ENCODE data around the gene PDIA6.

PDIA6 gene, protein sequence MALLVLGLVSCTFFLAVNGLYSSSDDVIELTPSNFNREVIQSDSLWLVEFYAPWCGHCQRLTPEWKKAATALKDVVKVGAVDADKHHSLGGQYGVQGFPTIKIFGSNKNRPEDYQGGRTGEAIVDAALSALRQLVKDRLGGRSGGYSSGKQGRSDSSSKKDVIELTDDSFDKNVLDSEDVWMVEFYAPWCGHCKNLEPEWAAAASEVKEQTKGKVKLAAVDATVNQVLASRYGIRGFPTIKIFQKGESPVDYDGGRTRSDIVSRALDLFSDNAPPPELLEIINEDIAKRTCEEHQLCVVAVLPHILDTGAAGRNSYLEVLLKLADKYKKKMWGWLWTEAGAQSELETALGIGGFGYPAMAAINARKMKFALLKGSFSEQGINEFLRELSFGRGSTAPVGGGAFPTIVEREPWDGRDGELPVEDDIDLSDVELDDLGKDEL

DNA sequence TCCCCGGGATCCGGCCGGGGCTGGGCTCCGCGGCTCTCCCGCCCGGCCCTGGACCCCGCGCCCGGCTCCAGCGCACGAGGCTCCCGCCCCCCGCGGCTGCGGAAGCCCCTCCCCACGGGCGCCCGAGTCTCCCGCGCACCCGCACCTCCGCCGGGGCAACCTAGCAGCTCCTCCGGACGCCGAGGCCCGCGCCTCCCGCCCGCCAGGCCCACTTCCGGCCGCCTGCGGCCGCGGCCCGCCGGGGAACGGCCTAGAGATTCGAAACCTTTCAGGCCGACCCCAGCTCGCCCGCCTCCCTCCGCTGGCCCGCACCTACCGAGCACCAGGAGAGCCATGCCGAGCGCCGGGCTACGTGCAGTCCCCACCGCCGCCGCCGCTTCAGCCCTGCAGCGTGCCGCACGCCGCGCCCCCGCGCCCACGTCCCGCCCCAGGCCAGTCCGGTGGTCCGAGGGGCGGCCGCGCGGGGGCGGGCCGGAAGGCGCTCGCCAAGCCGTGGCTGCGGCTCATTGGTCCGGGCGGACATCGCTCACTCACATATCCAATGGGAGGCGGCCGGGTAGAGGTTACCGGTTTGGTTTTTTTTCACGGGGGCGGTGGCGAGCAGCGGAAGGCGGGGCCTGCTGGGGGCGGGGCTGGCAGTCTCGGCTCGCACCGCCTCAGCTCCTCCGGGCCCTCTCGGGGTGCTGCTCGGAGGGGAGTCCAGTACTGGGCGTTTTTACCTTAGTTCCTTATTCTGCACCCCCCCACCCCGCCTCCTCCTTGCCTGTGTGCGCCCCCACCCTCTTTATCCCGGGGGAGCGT is at the start of gene PDIA6:
Gene PDIA6 (minus strand): TSS at position 424 of the 801 bp plus-strand sequence. CDS start 89 bp downstream, at position 335.
- peak; percentile 95 to 96 for DNase-seq
- peak; percentile 92 for ATAC-seq
- Mint-ChIP-seq H3K9me3 (no peaks in the 10 kb centered on the region), H3K4me1 (peaks cover 40% of the 10 kb centered on the region), H3K4me3 (peak within 1 kb of the TSS; percentile 86 to 90), H3K27ac (peak within 1 kb of the TSS; percentile 94 to 96), H3K27me3 (peaks cover 2% of the 10 kb centered on the region)

DNA sequence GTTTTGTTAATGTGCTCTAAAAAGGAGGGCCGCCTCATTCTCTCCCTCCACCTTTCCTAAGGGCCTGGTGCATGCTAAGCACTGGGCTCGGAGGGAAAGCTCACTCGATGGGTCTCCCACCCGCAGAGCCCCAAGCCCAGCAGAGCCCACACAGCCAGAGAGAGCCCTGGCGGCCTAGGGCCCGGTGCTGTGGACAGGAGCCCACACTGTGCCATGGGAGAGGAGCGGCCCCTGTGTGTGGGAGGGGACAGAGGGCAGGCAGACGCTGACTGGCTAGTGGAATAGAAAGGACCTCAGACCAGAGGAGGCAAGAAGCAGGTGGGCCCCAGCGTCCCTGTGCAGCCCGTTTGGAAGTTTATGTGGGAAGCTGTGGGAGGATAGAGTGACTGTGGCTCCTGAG is 49.7 kb upstream of the PDIA6 start:
- H3K4me3 Mint-ChIP-seq = no peak overlapping the region

DNA sequence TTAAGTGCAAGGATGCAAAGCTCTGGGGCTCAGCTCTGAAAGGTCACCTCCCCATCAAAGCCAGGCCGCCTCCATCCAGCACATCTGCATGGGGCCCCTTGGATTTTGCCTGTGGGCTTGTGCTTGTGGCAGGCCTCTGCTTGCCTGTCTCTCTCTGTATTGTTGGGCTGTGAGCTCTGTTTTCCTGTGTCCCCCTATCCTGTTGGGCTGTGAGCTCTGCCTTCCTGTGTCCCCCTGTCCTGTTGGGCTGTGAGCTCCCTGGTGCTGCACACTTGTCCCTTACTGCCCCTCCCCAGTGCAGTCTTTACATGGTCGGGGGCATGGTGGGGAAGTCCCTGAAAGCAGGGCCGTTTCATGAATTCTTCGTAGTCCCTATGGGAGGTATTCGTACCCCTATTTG is 49.2 kb upstream of the PDIA6 start:
- DNase-seq = no peak
- Mint-ChIP-seq H3K27ac (no peak overlapping the region), H3K4me1 (peaks cover 24% of the 10 kb centered on the region), H3K4me3 (no peak overlapping the region), H3K9me3 (no peaks in the 10 kb centered on the region), H3K27me3 (peaks cover 45% of the 10 kb centered on the region)
- ATAC-seq = no peak

More for the DNA sequence above, 49.7 kb upstream of the PDIA6 start:
- Mint-ChIP-seq H3K4me1 (peaks cover 24% of the 10 kb centered on the region), H3K27me3 (peaks cover 45% of the 10 kb centered on the region), H3K27ac (no peak overlapping the region), H3K9me3 (no peaks in the 10 kb centered on the region)
- ATAC-seq = no peak
- DNase-seq = no peak

DNA sequence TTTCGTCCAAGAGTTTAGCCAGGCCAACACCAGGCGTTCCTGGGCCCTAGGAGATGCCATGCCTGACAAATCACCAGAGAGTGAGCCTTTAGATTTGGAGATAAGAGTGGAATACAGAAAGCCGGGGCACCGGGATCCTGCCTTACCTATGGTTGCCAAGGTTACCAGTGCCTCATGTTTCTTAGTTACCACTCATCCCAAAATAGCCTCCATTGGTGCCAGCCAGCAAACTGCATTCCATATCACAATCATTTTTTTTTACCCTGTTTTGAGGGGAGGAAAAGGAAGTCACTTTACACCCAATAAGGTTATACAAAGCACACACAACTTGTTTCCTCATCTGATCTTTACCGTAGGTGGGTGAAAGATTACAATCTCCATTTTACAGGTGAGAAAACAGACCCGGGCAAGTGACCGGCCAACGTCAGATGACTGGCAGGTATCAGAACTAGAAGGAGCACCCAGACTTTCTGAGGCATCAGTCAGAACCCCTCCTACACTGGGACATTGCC is 48.3 kb upstream of the PDIA6 start:
- peaks cover 39% of the 10 kb centered on the region for H3K27me3 Mint-ChIP-seq

DNA sequence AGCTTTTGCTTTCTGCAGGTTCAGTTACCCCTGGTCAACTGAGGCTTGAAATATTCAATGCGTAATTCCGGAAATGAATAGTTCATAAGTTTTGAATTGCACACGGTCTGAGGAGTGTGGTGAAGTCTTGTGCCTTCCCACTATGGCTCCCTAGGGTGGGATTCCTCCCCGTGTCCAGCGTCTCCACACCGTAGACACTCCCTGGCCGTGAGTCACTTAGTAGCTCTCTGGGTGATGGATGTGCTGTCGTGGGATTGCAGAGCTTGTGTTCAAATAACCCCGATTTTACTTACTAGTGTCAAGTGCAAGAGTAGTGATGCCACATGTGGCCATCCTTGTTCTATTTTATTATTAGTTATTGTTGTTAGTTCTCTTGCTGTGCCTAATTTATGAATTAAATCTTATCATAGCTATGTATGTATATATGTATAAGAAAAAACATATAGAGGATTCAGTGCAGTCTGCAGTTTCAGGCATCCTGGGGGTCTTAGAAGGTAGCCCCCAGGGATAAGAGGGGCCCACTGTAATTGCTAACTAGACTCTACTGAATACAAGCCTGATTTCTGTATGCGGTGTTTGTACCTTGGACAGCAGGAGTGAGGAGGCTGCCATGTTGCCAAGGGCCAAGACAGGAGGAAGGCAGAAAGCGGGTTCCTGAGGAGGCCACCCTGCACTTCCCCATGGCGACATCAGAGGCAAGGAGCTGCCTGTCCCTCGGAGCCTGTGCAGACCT is 47.7 kb upstream of the PDIA6 start:
- no peak for ATAC-seq
- H3K27ac Mint-ChIP-seq = no peak overlapping the region
- no peak overlapping the region for H3K4me3 Mint-ChIP-seq
- no peaks in the 10 kb centered on the region for H3K9me3 Mint-ChIP-seq
- H3K4me1 Mint-ChIP-seq = peaks cover 21% of the 10 kb centered on the region
- no peak for DNase-seq
- peaks cover 33% of the 10 kb centered on the region for H3K27me3 Mint-ChIP-seq

More for the DNA sequence above, 48.3 kb upstream of the PDIA6 start:
- Mint-ChIP-seq H3K9me3 (no peaks in the 10 kb centered on the region), H3K4me1 (peaks cover 24% of the 10 kb centered on the region), H3K4me3 (no peak overlapping the region), H3K27ac (no peak overlapping the region)
- ATAC-seq = no peak
- no peak for DNase-seq

DNA sequence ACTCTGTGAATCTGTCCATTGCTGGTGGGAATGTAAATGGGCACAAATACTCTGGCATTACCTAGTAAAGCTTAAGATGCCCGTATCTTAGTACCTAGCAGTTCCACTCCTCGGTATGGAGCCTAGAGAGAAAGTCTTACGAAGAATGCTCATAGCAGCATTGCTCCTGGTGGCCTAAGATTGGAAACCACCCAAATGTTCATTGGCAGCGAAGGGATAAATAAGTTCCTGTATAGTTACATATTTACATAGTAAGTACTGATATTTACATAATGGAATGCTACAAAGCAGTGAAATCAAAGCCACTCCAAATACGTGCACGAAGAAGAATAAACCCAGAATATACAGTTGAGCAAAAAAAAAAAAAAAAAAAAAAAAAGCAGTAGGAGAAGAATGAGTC is 46.7 kb upstream of the PDIA6 start:
- Mint-ChIP-seq H3K27ac (peak overlapping the region in 1 of 2 donors; percentile 54), H3K4me1 (peaks cover 12% of the 10 kb centered on the region), H3K4me3 (no peak overlapping the region), H3K9me3 (no peaks in the 10 kb centered on the region), H3K27me3 (peaks cover 35% of the 10 kb centered on the region)
- ATAC-seq (no peak), DNase-seq (no peak)

DNA sequence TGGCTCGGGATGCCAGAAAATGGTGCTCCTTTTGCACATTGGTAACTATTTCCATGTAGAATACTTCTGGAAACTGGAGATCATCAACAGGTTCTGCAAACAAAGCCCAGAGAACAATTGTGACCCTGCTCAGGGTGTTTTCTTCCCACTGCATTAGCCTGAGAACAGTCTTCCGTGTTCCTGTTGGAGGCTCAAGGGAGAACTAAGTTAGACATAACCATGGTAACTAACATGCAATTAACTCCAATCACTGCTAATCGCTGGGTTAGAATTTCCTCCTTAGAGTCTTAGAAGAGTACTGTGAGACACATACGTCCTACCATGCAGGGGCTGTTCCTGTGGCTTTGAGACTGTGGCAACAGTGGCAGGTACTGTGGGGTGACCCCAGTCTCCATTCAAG is 36.0 kb upstream of the PDIA6 start:
- DNase-seq (no peak), ATAC-seq (no peak)
- Mint-ChIP-seq H3K4me1 (no peaks in the 10 kb centered on the region), H3K27ac (no peak overlapping the region), H3K4me3 (no peak overlapping the region), H3K27me3 (peaks cover 20% of the 10 kb centered on the region), H3K9me3 (peaks cover 0 to 2% of the 10 kb centered on the region in 2 donors)

DNA sequence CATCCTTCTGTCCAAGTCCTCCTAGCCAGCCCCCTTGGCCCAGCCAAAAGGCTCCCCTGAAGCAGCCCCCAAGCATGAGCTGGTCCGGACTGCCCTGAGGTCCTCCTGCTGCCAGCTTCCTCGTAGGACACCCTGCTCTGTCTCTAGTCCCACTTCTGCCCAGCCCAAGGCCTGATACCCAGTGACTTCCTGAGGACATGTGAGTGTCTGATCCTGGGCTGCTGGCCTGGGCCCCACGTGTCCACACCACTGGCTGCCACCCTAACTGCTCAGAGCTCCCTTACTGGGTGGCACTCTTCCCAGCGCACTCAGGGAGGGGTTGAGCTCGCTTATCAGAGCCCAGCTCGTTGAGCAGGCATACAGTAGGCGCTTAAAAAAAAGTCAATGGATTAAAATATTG is 34.4 kb upstream of the PDIA6 start:
- Mint-ChIP-seq H3K9me3 (peaks cover 4 to 10% of the 10 kb centered on the region in 2 donors), H3K27me3 (peaks cover 20% of the 10 kb centered on the region), H3K4me1 (no peaks in the 10 kb centered on the region), H3K27ac (no peak overlapping the region), H3K4me3 (no peak overlapping the region)
- no peak for ATAC-seq
- DNase-seq = no peak

DNA sequence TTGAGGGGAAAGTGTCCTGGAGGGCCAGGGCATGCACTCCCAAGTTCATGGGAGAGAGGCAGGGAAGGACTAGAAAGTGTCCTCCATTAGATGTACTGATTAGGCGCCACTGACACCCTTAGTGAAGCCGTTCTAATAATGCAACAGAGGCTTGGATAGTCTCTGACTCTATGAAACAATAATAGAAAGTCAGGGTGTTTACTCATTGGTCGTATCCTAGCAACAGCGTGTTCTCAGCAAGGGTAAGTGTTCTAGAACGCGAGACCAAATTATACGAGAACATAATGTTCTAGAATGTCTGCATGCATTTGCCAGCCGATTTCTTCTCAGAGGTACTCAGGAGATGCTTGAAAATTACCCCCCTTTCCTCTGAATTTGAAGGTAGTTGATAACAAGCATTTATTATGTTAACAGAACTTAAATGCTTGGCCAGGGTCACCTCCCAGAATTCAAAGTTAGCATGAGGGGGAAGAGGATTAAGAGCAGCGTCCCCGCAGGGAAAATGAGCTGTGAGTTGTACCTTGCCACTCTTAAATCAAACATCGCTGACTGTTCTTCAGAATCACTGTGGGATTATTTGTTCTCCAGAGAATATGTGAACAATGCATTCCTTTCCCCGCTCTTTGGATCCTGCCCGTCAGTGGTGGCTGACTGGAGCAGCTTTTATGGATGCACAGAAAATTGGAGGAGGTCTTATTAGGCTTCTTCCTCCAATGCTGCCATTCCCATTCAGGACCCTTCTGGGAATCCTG is 33.7 kb upstream of the PDIA6 start:
- no peak overlapping the region for H3K27ac Mint-ChIP-seq
- H3K4me3 Mint-ChIP-seq = no peak overlapping the region
- DNase-seq (no peak), ATAC-seq (no peak)
- H3K4me1 Mint-ChIP-seq = no peaks in the 10 kb centered on the region
- peaks cover 11 to 17% of the 10 kb centered on the region in 2 donors for H3K9me3 Mint-ChIP-seq
- H3K27me3 Mint-ChIP-seq = peaks cover 20% of the 10 kb centered on the region

DNA sequence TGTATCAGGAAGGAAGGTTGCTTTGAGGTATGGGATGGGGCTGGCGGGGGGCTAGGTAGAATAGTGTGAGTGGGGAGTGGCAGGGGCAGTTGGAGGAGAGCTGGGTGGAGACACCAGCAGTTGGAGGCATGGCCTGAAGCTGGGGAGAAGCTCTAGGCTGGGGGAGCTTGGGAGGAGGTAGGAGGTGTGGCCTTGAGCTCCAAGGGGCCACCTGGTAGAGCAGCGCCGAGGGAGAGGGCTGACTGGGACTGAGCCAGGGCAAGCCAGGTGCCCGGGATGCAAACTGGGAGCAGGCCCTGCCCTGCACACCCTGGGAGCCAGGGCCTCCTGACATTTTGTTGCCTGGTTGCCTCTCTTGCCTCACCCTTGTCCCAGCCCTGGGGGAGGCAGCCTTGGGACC is 33.1 kb upstream of the PDIA6 start:
- peak; percentile 28 for ATAC-seq
- Mint-ChIP-seq H3K27me3 (peaks cover 20% of the 10 kb centered on the region), H3K27ac (no peak overlapping the region), H3K4me1 (no peaks in the 10 kb centered on the region), H3K9me3 (peaks cover 18 to 23% of the 10 kb centered on the region in 2 donors), H3K4me3 (no peak overlapping the region)
- no peak for DNase-seq

DNA sequence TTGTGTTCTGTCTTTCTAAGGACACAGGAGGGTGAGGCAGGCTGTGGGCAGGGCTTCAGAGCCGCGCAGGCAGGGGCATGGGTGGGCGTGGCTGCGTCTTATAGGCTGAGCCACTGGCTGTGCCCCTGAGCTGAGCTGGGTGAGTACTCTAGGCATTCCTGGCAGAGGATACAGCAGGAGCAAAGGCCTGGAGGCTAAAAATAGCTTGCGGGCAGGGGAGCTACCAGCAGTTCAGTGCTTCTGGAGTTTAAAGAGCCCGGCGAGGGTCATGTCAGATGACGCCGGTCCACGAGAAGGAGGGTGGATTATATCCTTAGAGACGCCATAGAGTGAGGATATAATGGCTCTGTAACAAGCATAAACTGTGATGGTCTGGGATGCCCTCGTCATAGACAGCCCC is 31.5 kb upstream of the PDIA6 start:
- ATAC-seq (no peak), DNase-seq (no peak)
- Mint-ChIP-seq H3K4me1 (no peaks in the 10 kb centered on the region), H3K9me3 (peaks cover 29 to 32% of the 10 kb centered on the region in 2 donors), H3K27me3 (peaks cover 31% of the 10 kb centered on the region), H3K4me3 (no peak overlapping the region), H3K27ac (no peak overlapping the region)

DNA sequence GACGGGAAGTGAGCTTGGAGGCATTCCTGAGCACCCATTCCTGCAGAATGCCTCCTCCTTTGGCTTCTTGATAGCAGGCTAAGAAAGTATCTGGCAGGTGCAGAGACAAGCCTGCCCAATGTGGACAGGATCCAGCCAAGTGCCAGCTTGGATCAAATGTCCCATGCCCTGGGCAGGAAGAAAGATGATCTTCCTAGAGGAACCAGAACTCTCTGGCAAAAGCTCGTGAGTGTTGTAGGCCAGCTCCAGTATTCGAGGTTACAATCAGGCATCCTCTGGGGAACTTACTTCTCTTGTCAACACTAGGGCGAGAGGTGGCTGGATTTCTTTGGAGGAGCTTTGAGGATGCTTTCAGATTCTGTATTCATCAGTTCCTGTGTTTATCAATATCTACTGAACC is 29.9 kb upstream of the PDIA6 start:
- H3K27ac Mint-ChIP-seq = no peak overlapping the region

DNA sequence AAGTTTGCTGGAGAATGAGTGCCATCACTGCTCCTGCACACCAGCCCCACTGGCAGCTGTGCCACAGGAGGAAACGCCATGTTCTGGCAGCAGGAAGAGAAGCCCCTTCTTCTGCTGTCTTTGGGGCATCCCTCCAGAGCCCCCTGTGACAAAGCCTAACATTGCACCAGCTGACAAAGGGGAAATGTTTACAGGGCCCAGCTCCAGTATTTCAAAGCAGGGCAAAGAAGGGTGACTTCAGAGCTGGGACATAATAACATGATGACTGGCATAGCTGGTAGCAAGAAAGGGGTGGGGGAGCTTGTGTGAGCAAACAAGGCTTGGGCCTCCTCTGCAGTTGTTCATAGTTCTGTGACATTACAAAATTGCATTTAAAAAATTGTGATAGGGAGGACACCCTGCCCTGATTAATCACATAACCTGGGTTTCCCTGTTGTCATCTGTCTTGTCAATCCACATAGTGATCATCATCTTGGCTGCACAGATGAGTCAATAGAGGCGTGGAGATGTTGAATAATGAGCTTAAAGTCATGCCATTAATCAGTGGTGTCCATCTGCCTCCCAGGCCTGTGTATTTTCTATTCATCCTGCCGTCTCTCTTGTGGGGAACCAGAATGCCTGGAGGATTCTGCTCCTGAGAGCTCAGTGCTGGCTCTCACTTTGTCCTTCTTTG is 29.1 kb upstream of the PDIA6 start:
- Mint-ChIP-seq H3K9me3 (peaks cover 29 to 32% of the 10 kb centered on the region in 2 donors), H3K4me3 (no peak overlapping the region), H3K27me3 (peaks cover 49% of the 10 kb centered on the region), H3K27ac (no peak overlapping the region), H3K4me1 (no peaks in the 10 kb centered on the region)
- DNase-seq = no peak
- no peak for ATAC-seq

More for the DNA sequence above, 29.9 kb upstream of the PDIA6 start:
- DNase-seq = no peak
- Mint-ChIP-seq H3K4me3 (no peak overlapping the region), H3K27me3 (peaks cover 42% of the 10 kb centered on the region), H3K9me3 (peaks cover 29 to 32% of the 10 kb centered on the region in 2 donors), H3K4me1 (no peaks in the 10 kb centered on the region)
- ATAC-seq = no peak

DNA sequence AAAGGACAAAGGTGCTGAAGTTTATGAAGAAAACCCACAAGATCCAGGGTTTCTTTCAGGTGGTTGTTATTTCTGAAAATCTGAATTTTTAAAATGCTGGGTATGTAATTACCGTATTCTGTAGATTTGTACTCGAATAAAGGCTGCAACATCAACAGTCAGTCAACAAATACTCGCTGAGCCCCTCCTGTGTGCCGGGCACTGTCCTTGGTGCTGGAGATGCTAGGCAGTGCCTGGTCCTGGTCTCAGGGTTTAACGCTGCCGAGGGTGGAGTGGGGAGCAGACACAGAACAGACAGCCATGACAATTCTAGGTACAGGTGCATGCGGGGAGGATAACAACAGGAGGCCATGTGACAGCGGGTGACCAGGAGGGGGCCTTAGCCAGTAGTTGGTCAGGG is 27.2 kb upstream of the PDIA6 start:
- Mint-ChIP-seq H3K4me3 (no peak overlapping the region), H3K27ac (no peak overlapping the region), H3K9me3 (peaks cover 29 to 32% of the 10 kb centered on the region in 2 donors), H3K27me3 (peaks cover 39% of the 10 kb centered on the region), H3K4me1 (no peaks in the 10 kb centered on the region)
- DNase-seq (no peak), ATAC-seq (no peak)

Data from stimulated activated naive CD8-positive, alpha-beta T cell treated with anti-CD3 and anti-CD28 coated beads, Interleukin-15, amount 100 ng/mL, for 72 hours (primary cell).